ENCODE results near the gene PEX14. TPM values are rescaled to one million over a fixed set of nuclear protein-coding genes. Genes with fewer than 3 reads are reported as not detected.

PEX14 gene
- total and polyA plus RNA-seq, 10 of the 15 experiments (the other 5 are each of a cell fraction or from before 2014, with no cell fraction given): 1.4 to 23.2 (median 12.0) TPM

DNA sequence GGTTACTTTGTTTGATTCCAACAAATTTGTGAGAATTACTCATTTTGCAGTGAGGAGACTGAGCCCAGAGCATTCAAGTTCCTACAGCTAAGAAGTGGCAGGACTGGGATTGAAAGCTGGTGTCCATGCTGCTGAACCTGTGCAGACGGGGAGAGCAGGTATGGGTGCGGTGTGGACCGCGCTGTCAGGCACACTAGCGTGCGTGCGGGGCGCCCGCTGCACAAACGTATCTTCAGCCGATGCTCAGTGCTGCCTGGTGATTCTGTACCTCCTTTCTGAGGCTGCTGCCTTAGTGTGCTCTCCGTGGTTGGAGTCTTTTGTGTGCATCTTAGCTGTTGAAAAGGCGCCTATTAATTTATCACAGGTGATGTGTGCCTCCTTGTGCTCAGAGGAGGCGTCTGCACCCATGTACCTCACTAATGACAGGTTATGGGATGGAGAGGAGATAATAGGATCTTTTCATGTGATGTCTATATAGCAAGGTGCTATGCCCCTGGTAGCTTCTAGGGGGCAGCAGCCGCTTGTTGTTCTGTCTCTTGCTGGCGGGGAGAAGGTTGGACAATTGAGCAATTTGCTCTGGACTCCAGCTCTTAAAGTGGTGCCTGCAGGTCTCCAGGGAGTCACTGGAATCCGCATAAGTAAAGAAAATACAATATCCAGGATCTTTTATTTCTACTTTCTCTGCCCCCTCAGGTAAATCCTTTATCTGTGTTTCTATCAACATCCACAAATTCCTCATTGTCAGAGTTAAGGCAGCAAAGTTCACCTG is 32.5 kb downstream of the PEX14 start:
- ATAC-seq (peak; percentile 74), FAIRE-seq (no peak)
- TF ChIP-seq BMI1 (IDR thresholded peaks at IDR 0.05; ENCODE audit: borderline replicate concordance): no peak
- TF ChIP-seq CEBPB (IDR thresholded peaks at IDR 0.05; ENCODE audit: borderline replicate concordance in 1 of 2, low read depth in 2 of 2, low read length in 2 of 2): 0 out of 4 replicates have a peak, but pooled peaks of 1 of the 2 experiments have one; percentile 40
- TF ChIP-seq, protein P1, sequence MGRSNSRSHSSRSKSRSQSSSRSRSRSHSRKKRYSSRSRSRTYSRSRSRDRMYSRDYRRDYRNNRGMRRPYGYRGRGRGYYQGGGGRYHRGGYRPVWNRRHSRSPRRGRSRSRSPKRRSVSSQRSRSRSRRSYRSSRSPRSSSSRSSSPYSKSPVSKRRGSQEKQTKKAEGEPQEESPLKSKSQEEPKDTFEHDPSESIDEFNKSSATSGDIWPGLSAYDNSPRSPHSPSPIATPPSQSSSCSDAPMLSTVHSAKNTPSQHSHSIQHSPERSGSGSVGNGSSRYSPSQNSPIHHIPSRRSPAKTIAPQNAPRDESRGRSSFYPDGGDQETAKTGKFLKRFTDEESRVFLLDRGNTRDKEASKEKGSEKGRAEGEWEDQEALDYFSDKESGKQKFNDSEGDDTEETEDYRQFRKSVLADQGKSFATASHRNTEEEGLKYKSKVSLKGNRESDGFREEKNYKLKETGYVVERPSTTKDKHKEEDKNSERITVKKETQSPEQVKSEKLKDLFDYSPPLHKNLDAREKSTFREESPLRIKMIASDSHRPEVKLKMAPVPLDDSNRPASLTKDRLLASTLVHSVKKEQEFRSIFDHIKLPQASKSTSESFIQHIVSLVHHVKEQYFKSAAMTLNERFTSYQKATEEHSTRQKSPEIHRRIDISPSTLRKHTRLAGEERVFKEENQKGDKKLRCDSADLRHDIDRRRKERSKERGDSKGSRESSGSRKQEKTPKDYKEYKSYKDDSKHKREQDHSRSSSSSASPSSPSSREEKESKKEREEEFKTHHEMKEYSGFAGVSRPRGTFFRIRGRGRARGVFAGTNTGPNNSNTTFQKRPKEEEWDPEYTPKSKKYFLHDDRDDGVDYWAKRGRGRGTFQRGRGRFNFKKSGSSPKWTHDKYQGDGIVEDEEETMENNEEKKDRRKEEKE (IDR thresholded peaks at IDR 0.05): no peak
- TF ChIP-seq CHD2 (IDR thresholded peaks at IDR 0.05; ENCODE audit: borderline replicate concordance, low read depth, low read length): no peak
- TF ChIP-seq HCFC1 (IDR thresholded peaks at IDR 0.05; ENCODE audit: low read length): no peak
- peak; percentile 81 for TF ChIP-seq SMC3 (IDR thresholded peaks at IDR 0.05; ENCODE audit: borderline replicate concordance, low read length)
- TF ChIP-seq SUPT20H (IDR thresholded peaks at IDR 0.05; ENCODE audit: borderline replicate concordance, control insufficient read depth, low read depth, low read length): no peak
- TF ChIP-seq ASH2L (IDR thresholded peaks at IDR 0.05; ENCODE audit: borderline replicate concordance, low read depth): no peak
- TF ChIP-seq SIN3A (IDR thresholded peaks at IDR 0.05; ENCODE audit: low read depth, low read length): no peak
- no peak for TF ChIP-seq CREB1 (IDR thresholded peaks at IDR 0.05; ENCODE audit: low read depth)
- TF ChIP-seq DPF2 (IDR thresholded peaks at IDR 0.05): no peak
- TF ChIP-seq CREM (IDR thresholded peaks at IDR 0.05; ENCODE audit: low read depth): no peak
- TF ChIP-seq PML (IDR thresholded peaks at IDR 0.05; ENCODE audit: low read length): no peak
- no peak for TF ChIP-seq SMAD1 (IDR thresholded peaks at IDR 0.05; ENCODE audit: low read depth, partially characterized antibody)
- no peak for TF ChIP-seq ATF7 (IDR thresholded peaks at IDR 0.05; ENCODE audit: low read depth)
- TF ChIP-seq, protein P2, sequence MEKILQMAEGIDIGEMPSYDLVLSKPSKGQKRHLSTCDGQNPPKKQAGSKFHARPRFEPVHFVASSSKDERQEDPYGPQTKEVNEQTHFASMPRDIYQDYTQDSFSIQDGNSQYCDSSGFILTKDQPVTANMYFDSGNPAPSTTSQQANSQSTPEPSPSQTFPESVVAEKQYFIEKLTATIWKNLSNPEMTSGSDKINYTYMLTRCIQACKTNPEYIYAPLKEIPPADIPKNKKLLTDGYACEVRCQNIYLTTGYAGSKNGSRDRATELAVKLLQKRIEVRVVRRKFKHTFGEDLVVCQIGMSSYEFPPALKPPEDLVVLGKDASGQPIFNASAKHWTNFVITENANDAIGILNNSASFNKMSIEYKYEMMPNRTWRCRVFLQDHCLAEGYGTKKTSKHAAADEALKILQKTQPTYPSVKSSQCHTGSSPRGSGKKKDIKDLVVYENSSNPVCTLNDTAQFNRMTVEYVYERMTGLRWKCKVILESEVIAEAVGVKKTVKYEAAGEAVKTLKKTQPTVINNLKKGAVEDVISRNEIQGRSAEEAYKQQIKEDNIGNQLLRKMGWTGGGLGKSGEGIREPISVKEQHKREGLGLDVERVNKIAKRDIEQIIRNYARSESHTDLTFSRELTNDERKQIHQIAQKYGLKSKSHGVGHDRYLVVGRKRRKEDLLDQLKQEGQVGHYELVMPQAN (conservative IDR thresholded peaks at IDR 0.05): no peak
- no peak for TF ChIP-seq HDAC6 (IDR thresholded peaks at IDR 0.05; ENCODE audit: unreplicated experiment)
- TF ChIP-seq EP300 (IDR thresholded peaks at IDR 0.05; ENCODE audit: borderline replicate concordance in 1 of 2, control insufficient read depth in 1 of 2, low read depth in 2 of 2, low read length in 2 of 2): no peak
- TF ChIP-seq MTA3 (IDR thresholded peaks at IDR 0.05; ENCODE audit: borderline replicate concordance, low read length): no peak
- TF ChIP-seq SMAD5 (IDR thresholded peaks at IDR 0.05; ENCODE audit: low read depth): no peak

More for the DNA sequence above, 32.5 kb downstream of the PEX14 start:
- CTCF ChIA-PET: interaction anchor here (0.6 to 6.4 kb wide), 38 partner anchors 9 to 556 kb away, joined by 3 to 117 read pairs (median 4); no protein-coding TSS in a partner anchor
- SMC1A ChIA-PET (ENCODE audit: uncharacterized antibody, unreplicated experiment): interaction anchor here (0.6 to 5.3 kb wide), 17 partner anchors 10 to 404 kb away, joined by 3 to 71 read pairs (median 4); no protein-coding TSS in a partner anchor
- POLR2A ChIA-PET: interaction anchor here (0.9 to 1.6 kb wide), 2 partner anchors 10 to 12 kb away, joined by 4 read pairs; no protein-coding TSS in a partner anchor
- RAD21 ChIA-PET (ENCODE audit: unreplicated experiment): interaction anchor here (1.0 to 2.6 kb wide), 18 partner anchors 8 to 456 kb away, joined by 3 to 23 read pairs (median 4); no protein-coding TSS in a partner anchor
- peaks cover 33% of the 10 kb centered on the region for H3K79me2 ChIP-seq (ENCODE audit: control insufficient read depth, insufficient read depth, low read length)
- H3K36me3 ChIP-seq (ENCODE audit: control insufficient read depth in 2 of 2, insufficient read depth in 2 of 2, low read length in 1 of 2): peaks cover 1 to 3% of the 10 kb centered on the region in 2 experiments; a peak in 1 of 4 replicates
- no peaks in the 10 kb centered on the region for H4K20me1 ChIP-seq (ENCODE audit: control insufficient read depth, insufficient read depth)
- no peaks in the 10 kb centered on the region for H3K27me3 ChIP-seq (replicated peaks in 1 of 2; ENCODE audit: control insufficient read depth in 2 of 2, insufficient read depth in 2 of 2, low read length in 1 of 2)
- intact Hi-C loops (cut with micrococcal nuclease; ENCODE audit: unreplicated experiment): loop anchor here (2.0 to 10.0 kb wide), 3 partner anchors 98 to 434 kb away; no protein-coding TSS in a partner anchor
- in situ Hi-C loops (cut with MboI): loop anchor here (5.0 kb wide), 2 partner anchors 365 to 435 kb away; no protein-coding TSS in a partner anchor
- H2AFZ ChIP-seq (ENCODE audit: control insufficient read depth, low read depth, low read length): no peak overlapping the region
- H3K4me1 ChIP-seq (ENCODE audit: control insufficient read depth, insufficient read depth, low read length): peaks cover 27% of the 10 kb centered on the region
- no peak for DNase-seq (ENCODE audit: low read depth, low spot score)
- no peak overlapping the region for H3K9ac ChIP-seq (ENCODE audit: control insufficient read depth, insufficient read depth, low read length)
- 55% methylated on average over 17 of the region's 17 CpGs for WGBS (ENCODE audit: insufficient coverage, insufficient replicate concordance, low lambda C conversion rate, missing lambda C conversion rate)
- H3K9me3 ChIP-seq (replicated peaks; ENCODE audit: control insufficient read depth, insufficient read depth, low read length): no peaks in the 10 kb centered on the region
- H3K4me2 ChIP-seq (ENCODE audit: control insufficient read depth, insufficient read depth): no peak overlapping the region
- BruUV-seq (replicated peaks): no TSS peak
- peak overlapping the region; percentile 38 for H3K27ac ChIP-seq (ENCODE audit: control insufficient read depth, insufficient read depth)
- H3K4me3 ChIP-seq: no peak overlapping the region
